ENCODE measurements around the gene CD99. TPM values are rescaled to one million over a fixed set of nuclear protein-coding genes. Genes with fewer than 3 reads are reported as not detected.

Gene CD99
- total and polyA plus RNA-seq, 2 experiments from 2014 or later: 467 to 474 TPM

DNA sequence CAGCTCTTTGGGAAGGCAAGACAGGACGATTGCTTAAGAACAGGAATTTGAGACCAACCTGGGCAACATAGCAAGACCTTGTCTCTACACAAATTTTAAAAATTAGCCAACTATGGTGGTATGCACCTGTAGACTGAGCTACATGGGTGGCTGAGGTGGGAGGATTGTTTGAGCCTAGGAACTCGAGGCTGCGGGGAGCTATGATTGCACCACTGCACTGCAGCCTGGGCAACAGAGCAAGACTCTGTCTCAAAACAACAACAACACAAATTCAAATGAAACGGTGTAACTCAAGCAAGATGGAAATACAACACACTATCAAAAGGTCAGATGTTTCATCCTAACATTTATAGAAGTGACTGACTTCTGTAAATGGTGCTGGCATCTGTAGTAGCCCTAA, 97.9 kb downstream of the CD99 start:
- Histone ChIP-seq H3K9me3 (ENCODE audit: low read depth) (no peaks in the 10 kb centered on the region), H3K27me3 (no peaks in the 10 kb centered on the region), H3K36me3 (no peaks in the 10 kb centered on the region), H3K27ac (no peak overlapping the region), H3K4me3 (no peak overlapping the region), H3K4me1 (ENCODE audit: low read depth) (no peaks in the 10 kb centered on the region)
- no peak for DNase-seq (ENCODE audit: low read depth in 1 of 2, low spot score in 1 of 2)
- TF ChIP-seq, protein P1, sequence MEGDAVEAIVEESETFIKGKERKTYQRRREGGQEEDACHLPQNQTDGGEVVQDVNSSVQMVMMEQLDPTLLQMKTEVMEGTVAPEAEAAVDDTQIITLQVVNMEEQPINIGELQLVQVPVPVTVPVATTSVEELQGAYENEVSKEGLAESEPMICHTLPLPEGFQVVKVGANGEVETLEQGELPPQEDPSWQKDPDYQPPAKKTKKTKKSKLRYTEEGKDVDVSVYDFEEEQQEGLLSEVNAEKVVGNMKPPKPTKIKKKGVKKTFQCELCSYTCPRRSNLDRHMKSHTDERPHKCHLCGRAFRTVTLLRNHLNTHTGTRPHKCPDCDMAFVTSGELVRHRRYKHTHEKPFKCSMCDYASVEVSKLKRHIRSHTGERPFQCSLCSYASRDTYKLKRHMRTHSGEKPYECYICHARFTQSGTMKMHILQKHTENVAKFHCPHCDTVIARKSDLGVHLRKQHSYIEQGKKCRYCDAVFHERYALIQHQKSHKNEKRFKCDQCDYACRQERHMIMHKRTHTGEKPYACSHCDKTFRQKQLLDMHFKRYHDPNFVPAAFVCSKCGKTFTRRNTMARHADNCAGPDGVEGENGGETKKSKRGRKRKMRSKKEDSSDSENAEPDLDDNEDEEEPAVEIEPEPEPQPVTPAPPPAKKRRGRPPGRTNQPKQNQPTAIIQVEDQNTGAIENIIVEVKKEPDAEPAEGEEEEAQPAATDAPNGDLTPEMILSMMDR (IDR thresholded peaks at IDR 0.05; ENCODE audit: low read depth, low read length): no peak

DNA sequence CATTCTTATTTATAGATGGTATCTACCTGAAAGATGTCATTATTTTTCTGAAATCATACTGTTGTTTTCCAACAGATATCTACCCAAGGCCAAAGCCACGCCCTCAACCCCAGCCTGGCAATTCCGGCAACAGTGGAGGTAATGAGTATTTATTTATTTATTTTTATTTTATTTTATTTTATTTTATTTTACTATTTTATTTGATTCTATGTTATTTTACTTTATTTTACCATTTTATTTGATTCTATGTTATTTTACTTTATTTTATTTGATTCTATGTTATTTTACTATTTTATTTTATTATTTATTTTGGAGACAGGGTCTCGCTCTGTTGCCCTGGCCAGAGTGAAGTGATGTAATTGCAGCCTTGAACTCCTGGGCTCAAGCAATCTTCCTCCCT, 98.5 kb downstream of the CD99 start:
- no peaks in the 10 kb centered on the region for H3K9me3 ChIP-seq (ENCODE audit: low read depth)
- H3K27me3 ChIP-seq: no peaks in the 10 kb centered on the region
- H3K36me3 ChIP-seq: no peaks in the 10 kb centered on the region
- H3K4me3 ChIP-seq: no peak overlapping the region
- no peak overlapping the region for H3K27ac ChIP-seq
- TF ChIP-seq, protein P1 (IDR thresholded peaks at IDR 0.05; ENCODE audit: low read depth, low read length): no peak
- no peak for DNase-seq (ENCODE audit: low read depth in 1 of 2, low spot score in 1 of 2)
- no peaks in the 10 kb centered on the region for H3K4me1 ChIP-seq (ENCODE audit: low read depth)

Other genes starting within 250 kb of the CD99 start
- 13.0 and 20.4 TPM in 2 replicates for gene DHRSX, start 190.3 kb upstream of the CD99 start, total RNA-seq
- gene DHRSX, start 190.3 kb upstream of the CD99 start, polyA plus RNA-seq: 33.4 and 52.1 TPM in 2 replicates
- 29.3 and 32.3 TPM in 2 replicates for gene ZBED1, start 190.3 kb upstream of the CD99 start, total RNA-seq
- gene ZBED1, start 190.3 kb upstream of the CD99 start, polyA plus RNA-seq: 15.6 and 21.0 TPM in 2 replicates
- gene XG, start 60.7 kb downstream of the CD99 start, total RNA-seq: not detected in 2 replicates
- not detected in 2 replicates for gene XG, start 60.7 kb downstream of the CD99 start, polyA plus RNA-seq
- 54.1 and 58.0 TPM in 2 replicates for gene GYG2, start 137.6 kb downstream of the CD99 start, total RNA-seq
- gene GYG2, start 137.6 kb downstream of the CD99 start, polyA plus RNA-seq: 58.4 and 102 TPM in 2 replicates
- 29.9 and 32.7 TPM in 2 replicates for gene ARSD, start 238.0 kb downstream of the CD99 start, total RNA-seq
- gene ARSD, start 238.0 kb downstream of the CD99 start, polyA plus RNA-seq: 23.5 and 29.7 TPM in 2 replicates

All from cardiac muscle cell (in vitro differentiated cells and primary cell).